T-helper 1 cell treated with Interleukin-12 subunit alpha and Interleukin-12 subunit beta and Interleukin-4 antibody, amounts not matched to agents 30 μg/mL and 1 μg/mL, for 36 hours (primary cell): ENCODE measurements around the gene MAFG.

Experiments
- H3K27ac Mint-ChIP-seq: one replicate; pipeline ENCODE4 v1.8.0; 2021; ENCODE audit warnings: mild to moderate bottlenecking, mixed read lengths
- H3K27me3 Mint-ChIP-seq: one replicate; pipeline ENCODE4 v1.8.0; 2021; ENCODE audit warnings: low read depth, mixed read lengths
- H3K36me3 Mint-ChIP-seq: one replicate; pipeline ENCODE4 v1.8.0; 2021; ENCODE audit warnings: low read depth, mixed read lengths
- H3K4me1 Mint-ChIP-seq: one replicate; pipeline ENCODE4 v1.8.0; 2021; ENCODE audit warnings: low read depth, mixed read lengths
- H3K4me3 Mint-ChIP-seq: one replicate; pipeline ENCODE4 v1.8.0; 2021; ENCODE audit warnings: mild to moderate bottlenecking, moderate library complexity, mixed read lengths
- H3K9me3 Mint-ChIP-seq: one replicate; pipeline ENCODE4 v1.8.0; 2021; ENCODE audit warnings: mixed read lengths

Gene MAFG

GRCh38 chr17:81905424-81905875 is 22.1 kb downstream of the MAFG start:
- no peaks in the 10 kb centered on the region for H3K9me3 Mint-ChIP-seq
- no peak overlapping the region for H3K4me3 Mint-ChIP-seq
- no peak overlapping the region for H3K27ac Mint-ChIP-seq
- peaks cover 5% of the 10 kb centered on the region for H3K4me1 Mint-ChIP-seq
- H3K36me3 Mint-ChIP-seq: peaks cover 5% of the 10 kb centered on the region
- H3K27me3 Mint-ChIP-seq: peaks cover 8% of the 10 kb centered on the region

GRCh38 chr17:81904600-81905423 is 22.7 kb downstream of the MAFG start:
- Mint-ChIP-seq H3K9me3 (no peaks in the 10 kb centered on the region), H3K4me1 (peaks cover 2% of the 10 kb centered on the region), H3K36me3 (peaks cover 5% of the 10 kb centered on the region), H3K4me3 (no peak overlapping the region), H3K27ac (no peak overlapping the region), H3K27me3 (peaks cover 8% of the 10 kb centered on the region)

DNA sequence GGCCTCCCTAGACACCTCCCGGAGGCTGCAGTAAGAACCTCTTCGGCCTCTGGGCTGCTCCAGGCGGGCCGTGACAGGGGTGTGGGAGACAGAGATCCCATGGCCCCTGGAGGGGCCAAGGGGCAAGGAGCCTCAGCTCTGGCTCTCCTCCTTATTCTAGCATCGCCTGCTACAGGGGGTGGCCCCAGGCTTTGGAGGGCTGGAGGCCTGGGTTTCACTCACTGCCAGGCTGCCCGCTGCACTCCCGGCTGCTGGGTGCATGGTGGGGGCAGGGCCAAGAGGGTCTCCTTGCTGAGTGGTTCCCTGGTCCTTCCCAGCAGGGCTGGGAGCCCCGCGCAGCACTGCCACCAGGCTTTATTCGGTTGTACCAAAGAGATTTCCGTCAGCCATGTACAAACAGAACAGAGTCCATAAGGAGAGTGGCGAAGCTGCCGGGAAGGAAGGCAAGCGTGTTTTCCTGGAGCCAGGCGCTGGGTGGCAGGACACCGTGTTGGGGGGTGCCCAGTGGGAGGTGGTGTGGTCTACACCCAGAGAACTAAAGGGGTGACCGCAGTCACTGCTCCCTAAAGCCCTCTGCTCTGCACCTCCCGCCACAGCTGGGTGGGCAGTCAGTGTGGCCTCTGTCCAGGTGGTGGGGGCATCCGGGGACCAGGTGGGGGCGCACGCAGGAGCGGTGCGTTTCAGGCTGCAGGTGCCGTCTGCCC is 23.5 kb downstream of the MAFG start:
- Mint-ChIP-seq H3K27ac (no peak overlapping the region), H3K4me3 (no peak overlapping the region), H3K27me3 (peaks cover 8% of the 10 kb centered on the region), H3K9me3 (no peaks in the 10 kb centered on the region), H3K36me3 (peaks cover 6% of the 10 kb centered on the region), H3K4me1 (peaks cover 2% of the 10 kb centered on the region)

DNA sequence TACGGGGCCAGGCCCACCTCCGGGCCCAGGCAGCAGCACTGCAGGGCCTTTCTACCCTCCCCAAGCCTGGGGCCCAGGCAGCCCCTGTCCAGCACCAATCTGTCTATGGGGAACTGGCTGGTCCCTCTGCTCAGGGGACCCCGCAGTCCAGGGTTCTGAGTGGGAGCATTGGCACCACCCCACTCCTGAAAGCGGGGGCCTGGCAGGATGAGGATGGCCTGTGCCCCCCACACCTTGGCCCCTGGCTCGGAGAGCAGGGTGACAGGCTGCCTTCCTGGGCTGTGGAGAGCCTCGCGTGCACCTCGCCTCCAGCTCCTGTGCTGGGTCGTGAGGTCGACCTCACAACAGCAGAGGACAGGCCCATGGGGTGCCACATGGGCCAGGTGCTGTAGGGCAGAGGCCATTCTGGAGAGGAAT is 24.1 kb downstream of the MAFG start:
- H3K27me3 Mint-ChIP-seq: peaks cover 8% of the 10 kb centered on the region
- H3K27ac Mint-ChIP-seq: no peak overlapping the region
- no peaks in the 10 kb centered on the region for H3K9me3 Mint-ChIP-seq
- H3K36me3 Mint-ChIP-seq: peaks cover 6% of the 10 kb centered on the region
- no peak overlapping the region for H3K4me3 Mint-ChIP-seq
- H3K4me1 Mint-ChIP-seq: peaks cover 2% of the 10 kb centered on the region

GRCh38 chr17:81902653-81903414 is 24.7 kb downstream of the MAFG start:
- no peak overlapping the region for H3K27ac Mint-ChIP-seq
- peaks cover 8% of the 10 kb centered on the region for H3K27me3 Mint-ChIP-seq
- H3K9me3 Mint-ChIP-seq: no peaks in the 10 kb centered on the region
- H3K36me3 Mint-ChIP-seq: peaks cover 6% of the 10 kb centered on the region
- no peak overlapping the region for H3K4me3 Mint-ChIP-seq
- H3K4me1 Mint-ChIP-seq: peaks cover 2% of the 10 kb centered on the region

DNA sequence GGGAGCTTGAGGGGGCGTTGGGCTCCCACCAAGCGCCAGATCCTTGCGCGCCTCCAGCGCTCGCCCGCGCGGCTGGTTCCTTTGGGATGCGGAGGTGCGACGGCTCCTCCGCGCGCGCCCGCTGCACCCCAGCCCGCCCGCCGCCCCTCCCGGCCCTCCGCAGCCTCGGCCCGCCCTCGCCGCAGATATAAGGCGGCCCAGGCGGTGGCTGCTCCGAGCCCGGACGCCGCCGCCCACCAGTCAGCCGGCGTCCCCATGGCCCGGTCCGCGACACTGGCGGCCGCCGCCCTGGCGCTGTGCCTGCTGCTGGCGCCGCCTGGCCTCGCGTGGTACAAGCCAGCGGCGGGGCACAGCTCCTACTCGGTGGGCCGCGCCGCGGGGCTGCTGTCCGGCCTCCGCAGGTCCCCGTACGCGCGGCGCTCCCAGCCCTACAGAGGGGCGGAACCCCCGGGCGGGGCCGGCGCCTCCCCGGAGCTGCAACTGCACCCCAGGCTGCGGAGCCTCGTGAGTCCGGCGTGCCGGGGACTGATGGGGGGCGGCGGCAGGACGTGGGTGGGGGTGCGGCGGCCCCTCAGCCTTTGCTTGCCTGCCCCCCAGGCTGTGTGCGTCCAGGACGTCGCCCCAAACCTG is 25.4 kb downstream of the MAFG start, which contains the start of gene NPB:
Gene NPB (plus strand): TSS at position 216 of the 630 bp plus-strand sequence. CDS start 40 bp downstream, at position 256.
- Mint-ChIP-seq H3K9me3 (no peaks in the 10 kb centered on the region), H3K27me3 (peaks cover 8% of the 10 kb centered on the region), H3K27ac (no peak within 1 kb of the TSS), H3K4me1 (peaks cover 2% of the 10 kb centered on the region), H3K4me3 (no peak within 1 kb of the TSS), H3K36me3 (peaks cover 6% of the 10 kb centered on the region)

DNA sequence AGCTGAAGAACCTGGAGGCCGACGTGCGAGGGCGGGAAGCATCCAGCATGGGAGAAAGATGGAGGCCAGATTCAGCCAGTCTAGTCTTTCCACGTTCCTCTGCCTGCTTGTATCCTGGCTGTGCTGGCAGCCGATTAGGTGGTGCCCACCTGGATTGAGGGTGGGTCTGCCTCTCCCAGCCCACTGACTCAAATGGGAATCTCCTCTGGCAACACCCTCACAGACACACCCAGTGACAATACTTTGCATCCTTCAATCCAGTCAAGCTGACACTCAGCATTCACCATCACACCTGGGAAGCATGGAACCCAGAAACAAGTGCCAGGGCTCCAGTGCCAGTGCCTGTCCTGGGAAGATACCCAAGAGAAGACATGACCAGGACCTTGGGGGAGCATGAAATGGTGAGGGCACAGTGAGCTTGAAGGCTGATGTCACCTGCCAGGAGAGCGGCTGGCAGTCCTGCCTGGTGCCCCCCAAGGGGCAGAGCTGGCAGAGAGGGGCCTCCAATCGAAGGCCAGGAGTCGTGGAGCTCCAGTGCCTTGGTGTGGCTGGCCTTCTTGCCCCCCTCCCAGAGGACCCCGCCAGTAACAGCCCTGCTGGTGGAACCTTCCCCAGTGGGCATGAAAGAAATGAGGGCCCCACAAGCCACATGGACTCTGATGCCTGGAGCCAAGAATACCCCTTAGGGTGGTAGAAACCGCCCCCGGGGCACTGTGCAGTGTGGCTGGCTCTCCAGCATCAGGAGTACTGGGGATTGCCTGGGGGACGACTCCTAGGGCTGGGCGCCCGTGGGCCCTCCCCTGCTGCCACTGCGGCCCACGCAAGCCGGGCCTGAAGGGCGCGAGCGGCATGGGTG is 26.1 kb downstream of the MAFG start:
- Mint-ChIP-seq H3K27me3 (peaks cover 8% of the 10 kb centered on the region), H3K27ac (no peak overlapping the region), H3K9me3 (no peaks in the 10 kb centered on the region), H3K36me3 (peaks cover 6% of the 10 kb centered on the region), H3K4me3 (no peak overlapping the region), H3K4me1 (peaks cover 2% of the 10 kb centered on the region)

DNA sequence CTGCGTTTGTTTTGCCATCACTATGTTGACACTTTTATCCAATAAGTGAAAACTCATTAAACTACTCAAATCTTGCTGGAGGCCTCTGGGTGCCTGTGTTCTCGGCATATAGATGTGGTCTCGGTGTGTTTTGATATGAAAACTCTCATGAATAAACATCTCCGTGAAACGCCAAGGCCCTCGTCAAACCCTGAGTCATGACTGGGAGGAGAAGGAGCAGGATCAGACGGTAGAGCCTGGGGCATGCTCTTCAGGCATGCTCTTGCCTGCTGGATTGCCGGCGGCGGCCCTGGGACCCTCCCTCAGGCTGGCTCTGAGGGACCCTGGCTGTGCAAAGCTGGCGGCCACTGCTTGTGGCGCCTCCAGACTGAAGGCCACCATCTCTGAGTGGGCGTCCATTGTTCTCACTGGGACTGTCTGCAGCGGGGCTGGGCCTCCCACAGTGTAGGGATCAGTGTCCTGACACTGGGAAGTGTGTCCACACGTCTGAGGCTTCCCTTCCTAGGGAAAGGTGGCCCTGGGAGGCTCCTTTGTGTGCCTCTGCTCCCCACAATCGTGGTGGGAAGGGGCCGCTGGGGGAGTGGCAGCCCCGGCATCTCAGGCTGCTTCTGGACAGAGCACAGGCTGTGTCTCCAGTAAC is 27.2 kb downstream of the MAFG start:
- Mint-ChIP-seq H3K27me3 (peaks cover 8% of the 10 kb centered on the region), H3K36me3 (peaks cover 7% of the 10 kb centered on the region), H3K27ac (no peak overlapping the region), H3K9me3 (no peaks in the 10 kb centered on the region), H3K4me3 (no peak overlapping the region), H3K4me1 (peaks cover 2% of the 10 kb centered on the region)

DNA sequence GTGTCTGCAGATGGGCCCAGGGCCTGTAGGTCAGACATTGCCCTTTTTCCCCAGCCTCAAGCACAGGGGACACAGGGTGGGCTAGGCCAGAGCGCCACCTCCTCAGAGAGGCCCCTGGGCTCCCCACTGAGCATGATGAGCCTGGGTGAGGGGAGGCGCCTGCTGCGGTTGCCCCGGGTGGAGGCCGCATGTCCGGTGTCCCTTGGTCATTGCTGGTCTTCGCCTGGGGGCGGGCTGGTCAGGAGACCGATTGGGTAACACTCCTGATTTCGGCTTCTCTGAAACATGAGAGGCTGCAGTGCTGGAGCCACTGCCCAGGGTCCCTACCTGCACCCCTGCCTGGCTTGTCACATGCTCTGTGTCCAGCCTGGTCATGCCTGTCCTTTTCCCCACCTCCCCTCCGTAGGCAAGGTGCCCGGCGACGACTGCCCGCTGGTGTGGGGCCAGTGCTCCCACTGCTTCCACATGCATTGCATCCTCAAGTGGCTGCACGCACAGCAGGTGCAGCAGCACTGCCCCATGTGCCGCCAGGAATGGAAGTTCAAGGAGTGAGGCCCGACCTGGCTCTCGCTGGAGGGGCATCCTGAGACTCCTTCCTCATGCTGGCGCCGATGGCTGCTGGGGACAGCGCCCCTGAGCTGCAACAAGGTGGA is 27.9 kb downstream of the MAFG start:
- Mint-ChIP-seq H3K4me3 (no peak overlapping the region), H3K36me3 (peaks cover 8% of the 10 kb centered on the region), H3K4me1 (peaks cover 2% of the 10 kb centered on the region), H3K27me3 (peaks cover 8% of the 10 kb centered on the region), H3K27ac (no peak overlapping the region), H3K9me3 (no peaks in the 10 kb centered on the region)

DNA sequence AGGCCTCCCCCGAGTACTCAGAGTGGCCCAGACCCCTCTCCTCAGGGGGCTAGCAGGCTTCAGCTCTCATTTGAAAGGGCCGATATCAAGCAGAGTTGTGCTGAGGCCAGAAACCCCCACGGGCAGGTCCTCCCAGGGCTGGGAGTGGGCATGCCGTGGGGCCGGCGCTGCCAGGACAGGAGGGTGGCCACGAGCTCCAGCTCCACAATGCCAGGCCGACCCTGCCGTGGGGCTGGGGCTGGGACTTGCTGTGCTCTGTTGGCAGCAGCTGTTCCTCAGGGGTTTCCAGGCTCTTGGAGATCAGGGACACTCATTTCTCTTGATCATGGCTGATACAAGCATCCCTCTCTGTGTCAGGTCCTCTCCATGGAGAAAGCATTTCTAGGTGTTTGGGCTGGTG is 28.6 kb downstream of the MAFG start:
- H3K4me3 Mint-ChIP-seq: no peak overlapping the region
- peaks cover 2% of the 10 kb centered on the region for H3K4me1 Mint-ChIP-seq
- no peaks in the 10 kb centered on the region for H3K9me3 Mint-ChIP-seq
- peaks cover 8% of the 10 kb centered on the region for H3K36me3 Mint-ChIP-seq
- H3K27me3 Mint-ChIP-seq: peaks cover 8% of the 10 kb centered on the region
- no peak overlapping the region for H3K27ac Mint-ChIP-seq

DNA sequence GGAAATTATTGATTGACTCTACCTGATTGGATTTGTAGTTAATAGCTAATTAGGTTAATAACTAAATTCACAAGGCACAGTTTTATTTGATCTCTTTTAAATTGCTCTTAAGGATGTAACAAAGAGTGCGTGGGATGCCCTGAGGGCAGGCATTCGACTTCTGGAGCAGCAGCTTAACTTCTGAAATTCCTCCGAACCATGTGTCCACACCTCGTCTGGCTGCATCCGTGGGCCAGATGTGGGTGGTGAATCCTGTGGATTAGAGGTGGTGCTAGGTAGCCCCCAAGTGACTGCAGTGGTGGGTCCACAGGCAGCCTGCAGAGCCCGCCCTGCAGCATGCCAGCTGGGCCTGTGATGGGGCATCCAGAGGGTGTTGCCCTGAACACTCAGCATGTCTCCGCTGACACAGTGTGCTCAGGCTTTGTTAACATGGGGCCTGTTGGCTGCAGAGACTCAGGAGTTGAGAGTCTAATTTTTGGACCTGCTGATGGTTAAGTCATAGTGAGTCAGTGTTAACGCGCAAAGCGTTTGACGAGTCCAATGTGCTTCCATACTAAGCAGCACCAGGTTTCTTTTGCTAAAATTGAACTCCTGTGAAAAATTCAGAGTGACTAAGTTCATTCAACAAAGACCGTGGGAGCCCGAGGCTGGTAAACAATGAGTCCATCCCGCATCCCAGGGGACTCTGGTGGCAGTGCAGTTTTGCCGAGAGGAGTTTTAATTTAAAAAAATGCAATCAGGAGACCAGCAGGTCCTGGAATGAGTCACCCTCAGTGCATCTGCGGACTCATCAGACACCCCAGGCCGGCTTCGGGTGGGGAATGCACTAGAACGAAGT is 29.3 kb downstream of the MAFG start:
- Mint-ChIP-seq H3K27ac (no peak overlapping the region), H3K4me1 (peaks cover 2% of the 10 kb centered on the region), H3K4me3 (no peak overlapping the region), H3K36me3 (peaks cover 6% of the 10 kb centered on the region), H3K27me3 (peaks cover 8% of the 10 kb centered on the region), H3K9me3 (no peaks in the 10 kb centered on the region)

DNA sequence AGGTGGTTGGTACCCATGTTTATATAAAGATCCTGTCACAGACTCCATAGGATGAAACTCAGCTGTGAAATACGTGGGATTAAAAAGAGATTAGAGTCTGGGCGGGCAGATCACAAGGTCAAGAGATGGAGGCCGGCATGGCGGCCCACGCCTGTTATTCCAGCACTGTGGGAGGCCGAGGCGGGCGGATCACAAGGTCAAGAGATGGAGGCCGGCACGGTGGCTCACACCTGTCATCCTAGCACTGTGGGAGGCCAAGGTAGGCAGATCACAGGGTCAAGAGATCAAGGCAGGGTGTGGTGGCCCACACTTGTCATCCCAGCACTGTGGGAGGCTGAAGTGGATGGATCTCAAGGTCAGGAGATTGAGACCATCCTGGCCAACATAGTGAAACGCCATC is 32.1 kb downstream of the MAFG start:
- peaks cover 4% of the 10 kb centered on the region for H3K4me1 Mint-ChIP-seq
- no peaks in the 10 kb centered on the region for H3K9me3 Mint-ChIP-seq
- no peak overlapping the region for H3K27ac Mint-ChIP-seq
- no peaks in the 10 kb centered on the region for H3K27me3 Mint-ChIP-seq
- no peak overlapping the region for H3K4me3 Mint-ChIP-seq
- peaks cover 5% of the 10 kb centered on the region for H3K36me3 Mint-ChIP-seq
